DOHH2 (cell line): ENCODE data around the gene GSG1.

ENCODE experiments used
- CTCF ChIP-seq: fragments of 200-600 bp; sonication (generic); IDR thresholded peaks from one replicate; pipeline ENCODE4 v1.5.1; 2014; ENCODE audit warnings: antibody characterized with exemption, mild to moderate bottlenecking, low read depth, low read length; ENCODE audit not compliant: poor library complexity, severe bottlenecking
- EZH2phosphoT487 ChIP-seq: fragments of 200-600 bp; sonication (generic); IDR thresholded peaks from 2 replicates; pipeline ENCODE4 v1.6.1; 2017; ENCODE audit warnings: borderline replicate concordance, mild to moderate bottlenecking, antibody characterized with exemption, low read length, moderate library complexity, mixed read lengths

GRCh38 chr12:13135371-13136178 lies 32.1 kb upstream of the GSG1 start:
- no peak for TF ChIP-seq CTCF
- TF ChIP-seq EZH2phosphoT487, result no peak
